HepG2 (cell line): ENCODE measurements around the gene VPS25. TPM values are rescaled to one million over a fixed set of nuclear protein-coding genes. Genes with fewer than 3 reads are reported as not detected.

Source experiments
- CHD2 ChIP-seq: IDR thresholded peaks from 2 replicates; pipeline ENCODE4 v1.6.1; 2011; ENCODE audit warnings: low read depth, low read length, improper control_type of control experiment
- EED ChIP-seq: sonication (generic); formaldehyde crosslinking; IDR thresholded peaks from 2 replicates; pipeline ENCODE4 v1.5.0; 2020; ENCODE audit warnings: mild to moderate bottlenecking, missing genetic modification reagents
- HNRNPK ChIP-seq: fragments of 200-400 bp; formaldehyde crosslinking; IDR thresholded peaks from 2 replicates; pipeline ENCODE4 v1.6.1; 2018; ENCODE audit warnings: low read length, low read depth, moderate library complexity, mild to moderate bottlenecking; ENCODE audit not compliant: poor library complexity, severe bottlenecking
- NAIF1 ChIP-seq: sonication (generic); formaldehyde crosslinking; IDR thresholded peaks from 2 replicates; pipeline ENCODE4 v1.5.0; 2020; ENCODE audit warnings: mild to moderate bottlenecking, missing genetic modification reagents, borderline replicate concordance
- PAWR ChIP-seq: sonication (generic); formaldehyde crosslinking; IDR thresholded peaks from 2 replicates; pipeline ENCODE4 v1.4.0; 2020; ENCODE audit warnings: missing genetic modification reagents, mild to moderate bottlenecking, borderline replicate concordance
- TBX3 ChIP-seq: fragments of 450-650 bp; IDR thresholded peaks from 2 replicates; pipeline ENCODE4 v1.6.1; 2017; ENCODE audit warnings: antibody characterized with exemption, mild to moderate bottlenecking, inconsistent platforms, borderline replicate concordance
- ZBTB7A ChIP-seq: sonication (generic); formaldehyde crosslinking; IDR thresholded peaks from 2 replicates; pipeline ENCODE4 v1.8.0; 2022; ENCODE audit warnings: mild to moderate bottlenecking, missing genetic modification reagents
- ZFP36 ChIP-seq: fragments of 150-350 bp; IDR thresholded peaks from 2 replicates; pipeline ENCODE4 v1.6.1; 2018; ENCODE audit warnings: borderline replicate concordance, low read length, low read depth; ENCODE audit not compliant: partially characterized antibody
- ZNF326 ChIP-seq: sonication (generic); formaldehyde crosslinking; IDR thresholded peaks from 2 replicates; pipeline ENCODE4 v1.4.0; 2020; ENCODE audit warnings: missing genetic modification reagents, borderline replicate concordance
- ZNF572 ChIP-seq: sonication (generic); formaldehyde crosslinking; IDR thresholded peaks from 2 replicates; pipeline ENCODE4 v1.5.1; 2020; ENCODE audit warnings: mild to moderate bottlenecking, missing genetic modification reagents
- polyA plus RNA-seq, 8 experiments: library from polyadenylated mRNA; depleted of rRNA in 3 of 8; stranded (reverse) in 7 of 8; unstranded in 1 of 8; fragments of >200 nt; fragmentation: Illumina TruSeq in 4 of 8; extraction: Trizol in 4 of 8; gene quantifications; 2 replicates each; pipeline versions ENCODE4 v1.2.1 to v1.2.3, GENCODE V29; 2011 to 2016; ENCODE audit warnings: low read depth in 4 of 8, missing spikeins in 1 of 8, mixed read lengths in 1 of 8; ENCODE audit not compliant: insufficient read depth in 1 of 8
- total RNA-seq, 5 experiments: library from RNA; depleted of rRNA; stranded (reverse); fragments of >200 nt; fragmentation: Illumina TruSeq; extraction: Trizol; gene quantifications; 2 replicates each; pipeline ENCODE4 v1.2.3, GENCODE V29; 2016; ENCODE audit warnings: low read depth in 1 of 5
- TF ChIP-seq, protein P1 (sequence below), 2 experiments: fragments of 450-650 bp in 1 of 2; sonication (generic) in 1 of 2; formaldehyde crosslinking in 1 of 2; IDR thresholded peaks; 2 replicates each; pipeline versions ENCODE4 v1.6.1 to v1.8.0; 2016 to 2022; ENCODE audit warnings: antibody characterized with exemption in 1 of 2, mild to moderate bottlenecking in 1 of 2, missing genetic modification reagents in 1 of 2
- TF ChIP-seq, protein P2 (sequence below): IDR thresholded peaks from 2 replicates; pipeline ENCODE4 v1.6.1; 2016; ENCODE audit warnings: low read depth, missing genetic modification reagents, missing compliant biosample characterization

VPS25 gene
- total and polyA plus RNA-seq, 2 of the 13 experiments (the other 11 are each of a cell fraction or from before 2014, with no cell fraction given): 161 to 249 TPM

DNA sequence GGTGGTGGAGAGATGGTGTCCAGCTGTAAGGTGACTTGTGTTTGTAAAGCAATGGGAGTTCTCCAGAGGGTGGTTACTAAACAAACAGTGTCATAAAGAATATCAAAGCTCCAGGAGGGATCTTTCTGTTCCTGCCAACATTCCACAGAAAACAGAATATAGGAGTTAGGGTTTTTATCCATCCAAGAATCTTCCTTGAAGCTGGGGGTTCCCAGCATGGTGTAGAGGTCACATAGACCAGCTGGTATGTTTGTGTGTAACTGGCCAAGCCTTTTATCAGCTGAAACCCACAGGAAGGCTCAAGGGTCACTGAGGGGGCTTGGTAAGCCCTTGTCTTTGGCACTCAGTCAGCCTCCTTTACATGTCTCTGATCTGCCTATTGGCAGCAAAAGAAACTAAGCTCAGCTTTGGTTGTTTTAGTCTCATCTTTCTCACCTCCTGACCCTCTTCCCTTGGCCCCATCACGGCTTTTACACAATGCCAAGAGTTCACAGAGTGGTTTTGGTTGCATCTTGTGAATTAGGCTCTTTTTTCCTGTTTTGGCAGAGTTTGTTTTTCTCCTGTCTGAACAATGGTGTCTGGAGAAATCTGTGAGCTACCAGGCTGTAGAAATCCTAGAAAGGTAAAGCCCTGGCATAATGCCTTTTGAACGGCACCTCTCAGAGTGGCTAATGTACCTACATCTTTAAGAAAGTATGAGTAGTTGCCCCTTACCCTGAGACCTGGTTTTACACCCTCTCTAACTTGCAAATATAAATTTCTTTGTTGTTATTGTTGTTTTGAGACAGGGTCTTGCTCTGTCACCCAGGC lies 30.0 kb downstream of the VPS25 start (continued):
- TF ChIP-seq, protein P1, sequence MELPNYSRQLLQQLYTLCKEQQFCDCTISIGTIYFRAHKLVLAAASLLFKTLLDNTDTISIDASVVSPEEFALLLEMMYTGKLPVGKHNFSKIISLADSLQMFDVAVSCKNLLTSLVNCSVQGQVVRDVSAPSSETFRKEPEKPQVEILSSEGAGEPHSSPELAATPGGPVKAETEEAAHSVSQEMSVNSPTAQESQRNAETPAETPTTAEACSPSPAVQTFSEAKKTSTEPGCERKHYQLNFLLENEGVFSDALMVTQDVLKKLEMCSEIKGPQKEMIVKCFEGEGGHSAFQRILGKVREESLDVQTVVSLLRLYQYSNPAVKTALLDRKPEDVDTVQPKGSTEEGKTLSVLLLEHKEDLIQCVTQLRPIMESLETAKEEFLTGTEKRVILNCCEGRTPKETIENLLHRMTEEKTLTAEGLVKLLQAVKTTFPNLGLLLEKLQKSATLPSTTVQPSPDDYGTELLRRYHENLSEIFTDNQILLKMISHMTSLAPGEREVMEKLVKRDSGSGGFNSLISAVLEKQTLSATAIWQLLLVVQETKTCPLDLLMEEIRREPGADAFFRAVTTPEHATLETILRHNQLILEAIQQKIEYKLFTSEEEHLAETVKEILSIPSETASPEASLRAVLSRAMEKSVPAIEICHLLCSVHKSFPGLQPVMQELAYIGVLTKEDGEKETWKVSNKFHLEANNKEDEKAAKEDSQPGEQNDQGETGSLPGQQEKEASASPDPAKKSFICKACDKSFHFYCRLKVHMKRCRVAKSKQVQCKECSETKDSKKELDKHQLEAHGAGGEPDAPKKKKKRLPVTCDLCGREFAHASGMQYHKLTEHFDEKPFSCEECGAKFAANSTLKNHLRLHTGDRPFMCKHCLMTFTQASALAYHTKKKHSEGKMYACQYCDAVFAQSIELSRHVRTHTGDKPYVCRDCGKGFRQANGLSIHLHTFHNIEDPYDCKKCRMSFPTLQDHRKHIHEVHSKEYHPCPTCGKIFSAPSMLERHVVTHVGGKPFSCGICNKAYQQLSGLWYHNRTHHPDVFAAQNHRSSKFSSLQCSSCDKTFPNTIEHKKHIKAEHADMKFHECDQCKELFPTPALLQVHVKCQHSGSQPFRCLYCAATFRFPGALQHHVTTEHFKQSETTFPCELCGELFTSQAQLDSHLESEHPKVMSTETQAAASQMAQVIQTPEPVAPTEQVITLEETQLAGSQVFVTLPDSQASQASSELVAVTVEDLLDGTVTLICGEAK (IDR thresholded peaks at IDR 0.05): no peak
- TF ChIP-seq, protein P1 (CRISPR knock-in tag; IDR thresholded peaks at IDR 0.05): no peak
- TF ChIP-seq, protein P2, sequence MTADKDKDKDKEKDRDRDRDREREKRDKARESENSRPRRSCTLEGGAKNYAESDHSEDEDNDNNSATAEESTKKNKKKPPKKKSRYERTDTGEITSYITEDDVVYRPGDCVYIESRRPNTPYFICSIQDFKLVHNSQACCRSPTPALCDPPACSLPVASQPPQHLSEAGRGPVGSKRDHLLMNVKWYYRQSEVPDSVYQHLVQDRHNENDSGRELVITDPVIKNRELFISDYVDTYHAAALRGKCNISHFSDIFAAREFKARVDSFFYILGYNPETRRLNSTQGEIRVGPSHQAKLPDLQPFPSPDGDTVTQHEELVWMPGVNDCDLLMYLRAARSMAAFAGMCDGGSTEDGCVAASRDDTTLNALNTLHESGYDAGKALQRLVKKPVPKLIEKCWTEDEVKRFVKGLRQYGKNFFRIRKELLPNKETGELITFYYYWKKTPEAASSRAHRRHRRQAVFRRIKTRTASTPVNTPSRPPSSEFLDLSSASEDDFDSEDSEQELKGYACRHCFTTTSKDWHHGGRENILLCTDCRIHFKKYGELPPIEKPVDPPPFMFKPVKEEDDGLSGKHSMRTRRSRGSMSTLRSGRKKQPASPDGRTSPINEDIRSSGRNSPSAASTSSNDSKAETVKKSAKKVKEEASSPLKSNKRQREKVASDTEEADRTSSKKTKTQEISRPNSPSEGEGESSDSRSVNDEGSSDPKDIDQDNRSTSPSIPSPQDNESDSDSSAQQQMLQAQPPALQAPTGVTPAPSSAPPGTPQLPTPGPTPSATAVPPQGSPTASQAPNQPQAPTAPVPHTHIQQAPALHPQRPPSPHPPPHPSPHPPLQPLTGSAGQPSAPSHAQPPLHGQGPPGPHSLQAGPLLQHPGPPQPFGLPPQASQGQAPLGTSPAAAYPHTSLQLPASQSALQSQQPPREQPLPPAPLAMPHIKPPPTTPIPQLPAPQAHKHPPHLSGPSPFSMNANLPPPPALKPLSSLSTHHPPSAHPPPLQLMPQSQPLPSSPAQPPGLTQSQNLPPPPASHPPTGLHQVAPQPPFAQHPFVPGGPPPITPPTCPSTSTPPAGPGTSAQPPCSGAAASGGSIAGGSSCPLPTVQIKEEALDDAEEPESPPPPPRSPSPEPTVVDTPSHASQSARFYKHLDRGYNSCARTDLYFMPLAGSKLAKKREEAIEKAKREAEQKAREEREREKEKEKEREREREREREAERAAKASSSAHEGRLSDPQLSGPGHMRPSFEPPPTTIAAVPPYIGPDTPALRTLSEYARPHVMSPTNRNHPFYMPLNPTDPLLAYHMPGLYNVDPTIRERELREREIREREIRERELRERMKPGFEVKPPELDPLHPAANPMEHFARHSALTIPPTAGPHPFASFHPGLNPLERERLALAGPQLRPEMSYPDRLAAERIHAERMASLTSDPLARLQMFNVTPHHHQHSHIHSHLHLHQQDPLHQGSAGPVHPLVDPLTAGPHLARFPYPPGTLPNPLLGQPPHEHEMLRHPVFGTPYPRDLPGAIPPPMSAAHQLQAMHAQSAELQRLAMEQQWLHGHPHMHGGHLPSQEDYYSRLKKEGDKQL: no peak
- no peak for TF ChIP-seq ZNF572 (CRISPR knock-in tag)
- TF ChIP-seq ZBTB7A (CRISPR knock-in tag): peak; percentile 91
- no peak for TF ChIP-seq ZNF326 (CRISPR knock-in tag)
- TF ChIP-seq HNRNPK: no peak
- TF ChIP-seq PAWR (CRISPR knock-in tag): no peak
- TF ChIP-seq ZFP36: no peak
- TF ChIP-seq CHD2: no peak
- no peak for TF ChIP-seq TBX3
- TF ChIP-seq NAIF1 (CRISPR knock-in tag): no peak
- no peak for TF ChIP-seq EED (CRISPR knock-in tag)
